ENCODE measurements around the gene PXDN.

The PXDN gene

DNA sequence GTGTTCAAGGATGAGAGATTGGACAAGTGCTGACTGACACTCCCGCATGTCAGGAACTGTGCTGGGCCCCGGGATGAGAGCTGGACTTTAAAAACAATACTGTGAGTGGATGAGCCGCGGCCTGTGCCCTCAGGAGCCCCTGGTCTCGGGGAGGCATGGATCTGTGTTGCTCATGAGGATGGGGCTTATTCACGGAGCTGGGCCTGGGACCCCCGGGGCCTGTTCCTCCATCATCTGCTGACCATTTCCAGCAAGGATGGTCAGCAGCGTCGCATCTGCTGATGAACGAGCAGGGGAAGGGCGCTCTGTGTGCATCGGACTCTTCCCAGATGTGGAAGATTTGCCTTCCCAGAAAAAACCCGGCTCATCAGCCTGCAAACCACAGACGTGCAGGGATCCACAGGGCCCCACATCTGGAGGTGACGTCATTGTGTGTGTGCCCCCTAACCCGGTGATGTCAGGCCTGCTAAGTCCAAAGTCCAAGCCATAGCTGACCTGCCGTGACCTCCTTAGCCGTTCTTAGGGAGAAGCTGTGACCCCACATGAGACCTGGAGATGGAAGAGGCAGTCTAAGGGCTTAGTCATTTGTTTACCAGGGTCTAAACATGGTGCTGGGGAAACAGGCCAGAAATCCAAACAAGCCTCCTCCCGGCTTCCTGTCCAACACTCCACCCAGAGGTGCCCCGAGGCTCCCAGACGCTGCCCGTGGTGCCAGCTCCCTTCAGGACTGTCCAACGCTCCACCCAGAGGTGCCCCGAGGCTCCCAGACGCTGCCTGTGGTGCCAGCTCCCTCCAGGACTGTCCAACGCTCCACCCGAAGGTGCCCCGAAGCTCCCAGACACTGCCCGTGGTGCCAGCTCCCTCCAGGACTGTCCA lies 143.9 kb downstream of the PXDN start:
- ChIA-PET CTCF (no interaction called here), POLR2A (interaction anchor here (0.6 kb wide), 1 partner anchor 91 kb away, joined by 4 read pairs; no protein-coding TSS in a partner anchor)
- Histone ChIP-seq H3K27me3 (replicated peaks in 2 of 5; ENCODE audit: control insufficient read depth in 4 of 5, insufficient read depth in 5 of 5, low read length in 4 of 5) (peaks cover 0 to 16% (median under 1%) of the 10 kb centered on the region in 5 experiments), H3K9me3 (ENCODE audit: control extremely low read depth in 1 of 5, control insufficient read depth in 4 of 5, insufficient read depth in 2 of 5, low read depth in 1 of 5, low read length in 4 of 5) (peaks cover 0 to 5% (median 0%) of the 10 kb centered on the region in 5 experiments), H3K4me3 (ENCODE audit: control insufficient read depth in 1 of 7, extremely low read depth in 1 of 7, insufficient read depth in 4 of 7, low read depth in 2 of 7, low read length in 6 of 7) (no peak overlapping the region), H3K36me3 (ENCODE audit: control insufficient read depth in 4 of 4, insufficient read depth in 4 of 4, low read length in 3 of 4) (no peaks in the 10 kb centered on the region), H3K27ac (ENCODE audit: insufficient read depth in 1 of 2, low read depth in 1 of 2, low read length in 2 of 2, poor library complexity in 1 of 2, severe bottlenecking in 2 of 2) (no peak overlapping the region), H3K4me1 (ENCODE audit: control extremely low read depth in 1 of 4, control insufficient read depth in 4 of 4, insufficient read depth in 4 of 4, low read length in 3 of 4) (peaks cover 0 to 6% (median 2%) of the 10 kb centered on the region in 4 experiments)
- WGBS (ENCODE audit: insufficient coverage), result 94% methylated on average over 28 of the region's 29 CpGs
- no peak for DNase-seq

DNA sequence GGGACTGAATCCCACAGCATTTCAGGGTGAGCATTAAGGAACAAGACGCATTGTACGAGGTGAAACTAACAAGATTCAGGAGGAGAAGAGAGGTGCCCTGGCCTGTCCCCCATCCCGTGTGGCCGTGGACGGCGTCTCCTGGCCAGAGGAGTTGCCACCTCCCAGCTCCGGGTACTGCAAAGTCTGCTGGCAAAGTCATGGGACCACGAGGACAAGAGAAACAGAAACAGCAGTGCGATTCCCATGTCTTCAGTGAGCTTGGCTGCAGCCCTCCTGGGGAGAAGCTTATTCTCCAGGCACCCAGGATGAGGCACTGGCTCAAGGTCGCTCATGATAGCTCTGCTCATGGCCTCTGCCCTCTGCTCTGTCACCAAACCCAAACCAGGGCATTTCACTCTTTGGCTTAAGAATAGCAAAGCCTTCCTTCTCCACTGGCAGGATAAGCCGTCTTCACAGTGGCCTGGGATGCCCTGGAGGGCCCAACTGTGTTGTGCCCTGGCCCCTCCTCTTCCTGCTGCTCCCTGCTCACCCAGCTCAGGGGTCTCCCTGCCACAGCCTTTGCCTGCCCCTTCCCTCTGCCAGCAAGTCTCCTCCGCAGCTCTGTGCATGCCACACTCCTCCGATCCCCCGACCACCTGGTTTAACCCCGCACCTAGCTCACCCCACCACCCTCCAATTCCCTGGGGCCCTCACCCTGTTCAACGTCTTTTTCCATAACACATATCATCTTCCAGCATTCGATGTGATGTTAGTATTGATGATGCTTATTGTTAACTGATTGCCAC lies 144.8 kb downstream of the PXDN start:
- Histone ChIP-seq H3K27ac (ENCODE audit: insufficient read depth in 1 of 2, low read depth in 1 of 2, low read length in 2 of 2, poor library complexity in 1 of 2, severe bottlenecking in 2 of 2) (no peak overlapping the region), H3K4me3 (ENCODE audit: control insufficient read depth in 1 of 7, extremely low read depth in 1 of 7, insufficient read depth in 4 of 7, low read depth in 2 of 7, low read length in 6 of 7) (no peak overlapping the region), H3K27me3 (replicated peaks in 2 of 5; ENCODE audit: control insufficient read depth in 4 of 5, insufficient read depth in 5 of 5, low read length in 4 of 5) (peaks cover 0 to 6% (median 0%) of the 10 kb centered on the region in 5 experiments), H3K36me3 (ENCODE audit: control insufficient read depth in 4 of 4, insufficient read depth in 4 of 4, low read length in 3 of 4) (no peaks in the 10 kb centered on the region), H3K9me3 (ENCODE audit: control extremely low read depth in 1 of 5, control insufficient read depth in 4 of 5, insufficient read depth in 2 of 5, low read depth in 1 of 5, low read length in 4 of 5) (peaks cover 0 to 5% (median 0%) of the 10 kb centered on the region in 5 experiments), H3K4me1 (ENCODE audit: control extremely low read depth in 1 of 4, control insufficient read depth in 4 of 4, insufficient read depth in 4 of 4, low read length in 3 of 4) (no peaks in the 10 kb centered on the region)
- 96% methylated on average over 14 of the region's 17 CpGs for WGBS (ENCODE audit: insufficient coverage)
- no peak for DNase-seq
- CTCF ChIA-PET, result no interaction called here
- POLR2A ChIA-PET, result interaction anchor here (0.6 kb wide), 1 partner anchor 92 kb away, joined by 4 read pairs; no protein-coding TSS in a partner anchor

DNA sequence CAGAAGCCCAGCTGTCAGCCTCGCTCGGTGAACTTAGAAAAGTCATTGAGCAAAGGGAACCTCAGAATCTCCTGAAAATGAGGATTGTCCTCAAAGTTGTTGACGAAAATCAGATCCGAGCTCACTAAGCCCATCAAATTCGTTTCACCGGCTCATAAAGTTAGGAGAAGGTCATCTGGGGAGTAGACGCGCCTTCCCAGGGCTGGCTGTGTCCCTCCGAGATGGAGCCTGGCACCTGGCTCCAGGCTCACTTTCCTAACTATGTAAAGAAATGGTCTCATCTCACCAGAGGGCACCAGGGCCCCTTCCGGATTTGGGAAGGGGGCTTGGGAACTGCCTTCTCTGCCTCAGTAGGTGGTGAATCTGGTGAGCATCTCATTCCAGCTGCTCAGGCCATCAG lies 145.5 kb downstream of the PXDN start:
- no peak overlapping the region for H3K4me3 ChIP-seq (ENCODE audit: control insufficient read depth in 1 of 7, extremely low read depth in 1 of 7, insufficient read depth in 4 of 7, low read depth in 2 of 7, low read length in 6 of 7)
- no peaks in the 10 kb centered on the region for H3K36me3 ChIP-seq (ENCODE audit: control insufficient read depth in 4 of 4, insufficient read depth in 4 of 4, low read length in 3 of 4)
- H3K9me3 ChIP-seq (ENCODE audit: control extremely low read depth in 1 of 5, control insufficient read depth in 4 of 5, insufficient read depth in 2 of 5, low read depth in 1 of 5, low read length in 4 of 5), result peaks cover 0 to 5% (median 0%) of the 10 kb centered on the region in 5 experiments
- no peaks in the 10 kb centered on the region for H3K4me1 ChIP-seq (ENCODE audit: control extremely low read depth in 1 of 4, control insufficient read depth in 4 of 4, insufficient read depth in 4 of 4, low read length in 3 of 4)
- no peak for DNase-seq
- CTCF ChIA-PET, result interaction anchor here (1.1 kb wide), 1 partner anchor 47 kb away, joined by 3 read pairs; no protein-coding TSS in a partner anchor
- 97% methylated on average over 10 of the region's 10 CpGs for WGBS (ENCODE audit: insufficient coverage)
- POLR2A ChIA-PET, result no interaction called here
- peaks cover 0 to 2% (median 0%) of the 10 kb centered on the region in 5 experiments for H3K27me3 ChIP-seq (replicated peaks in 2 of 5; ENCODE audit: control insufficient read depth in 4 of 5, insufficient read depth in 5 of 5, low read length in 4 of 5)
- no peak overlapping the region for H3K27ac ChIP-seq (ENCODE audit: insufficient read depth in 1 of 2, low read depth in 1 of 2, low read length in 2 of 2, poor library complexity in 1 of 2, severe bottlenecking in 2 of 2)

DNA sequence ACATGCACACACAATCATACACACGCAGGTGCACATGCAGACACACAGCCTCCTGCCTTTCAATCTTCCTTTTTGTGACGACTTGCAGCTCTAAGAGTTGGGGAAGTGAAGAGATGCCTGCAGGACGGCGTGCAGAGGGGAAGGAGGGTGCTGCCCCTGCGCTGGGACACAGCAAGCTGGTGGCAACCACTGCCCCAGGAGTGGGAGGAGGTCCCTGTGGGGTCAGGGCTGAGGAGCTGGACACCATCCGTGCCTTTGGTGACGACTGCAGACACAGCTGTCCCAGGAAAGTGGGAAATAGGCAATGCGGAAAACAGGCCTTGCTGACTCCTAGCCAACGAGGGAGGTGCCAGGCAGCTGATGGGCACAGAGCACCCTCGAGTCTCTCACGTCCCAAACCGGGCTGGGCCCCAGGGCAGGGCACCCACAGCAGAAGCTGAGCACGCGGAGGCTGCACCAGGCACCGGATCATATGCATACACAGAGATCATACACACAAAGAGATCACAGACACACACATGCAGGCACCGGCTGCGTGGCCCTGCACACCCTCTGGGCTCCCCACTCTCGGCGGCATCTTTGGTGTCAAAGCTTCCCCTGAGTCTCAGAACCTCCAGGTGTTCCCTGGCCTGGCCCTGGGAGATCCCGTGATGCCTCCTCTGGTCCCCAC lies 146.1 kb downstream of the PXDN start:
- Histone ChIP-seq H3K27ac (ENCODE audit: insufficient read depth in 1 of 2, low read depth in 1 of 2, low read length in 2 of 2, poor library complexity in 1 of 2, severe bottlenecking in 2 of 2) (no peak overlapping the region), H3K4me3 (ENCODE audit: control insufficient read depth in 1 of 7, extremely low read depth in 1 of 7, insufficient read depth in 4 of 7, low read depth in 2 of 7, low read length in 6 of 7) (no peak overlapping the region), H3K36me3 (ENCODE audit: control insufficient read depth in 4 of 4, insufficient read depth in 4 of 4, low read length in 3 of 4) (no peaks in the 10 kb centered on the region), H3K27me3 (replicated peaks in 2 of 5; ENCODE audit: control insufficient read depth in 4 of 5, insufficient read depth in 5 of 5, low read length in 4 of 5) (peaks cover 0 to 2% (median 0%) of the 10 kb centered on the region in 5 experiments), H3K9me3 (ENCODE audit: control extremely low read depth in 1 of 5, control insufficient read depth in 4 of 5, insufficient read depth in 2 of 5, low read depth in 1 of 5, low read length in 4 of 5) (peaks cover 0 to 5% (median 0%) of the 10 kb centered on the region in 5 experiments), H3K4me1 (ENCODE audit: control extremely low read depth in 1 of 4, control insufficient read depth in 4 of 4, insufficient read depth in 4 of 4, low read length in 3 of 4) (no peaks in the 10 kb centered on the region)
- WGBS (ENCODE audit: insufficient coverage), result 83% methylated on average over 19 of the region's 20 CpGs
- DNase-seq, result no peak
- POLR2A ChIA-PET, result no interaction called here
- CTCF ChIA-PET, result interaction anchor here (1.1 kb wide), 1 partner anchor 47 kb away, joined by 3 read pairs; no protein-coding TSS in a partner anchor

DNA sequence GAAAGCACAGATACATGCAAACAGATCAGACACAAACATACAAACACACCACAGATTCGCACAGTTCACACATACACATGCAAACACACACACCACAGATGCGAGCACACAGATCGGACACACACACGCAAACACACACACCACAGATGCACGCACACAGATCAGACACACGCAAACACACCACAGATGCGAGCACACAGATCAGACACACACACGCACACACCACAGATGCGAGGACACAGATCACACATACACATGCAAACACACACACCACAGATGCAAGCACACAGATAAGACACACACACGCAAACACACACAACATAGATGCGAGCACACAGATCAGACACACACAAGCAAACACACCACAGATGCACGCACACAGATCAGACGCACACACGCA lies 149.0 kb downstream of the PXDN start:
- POLR2A ChIA-PET, result no interaction called here
- CTCF ChIA-PET, result no interaction called here
- Histone ChIP-seq H3K27ac (ENCODE audit: insufficient read depth in 1 of 2, low read depth in 1 of 2, low read length in 2 of 2, poor library complexity in 1 of 2, severe bottlenecking in 2 of 2) (no peak overlapping the region), H3K4me3 (ENCODE audit: control insufficient read depth in 1 of 7, extremely low read depth in 1 of 7, insufficient read depth in 4 of 7, low read depth in 2 of 7, low read length in 6 of 7) (no peak overlapping the region), H3K4me1 (ENCODE audit: control extremely low read depth in 1 of 4, control insufficient read depth in 4 of 4, insufficient read depth in 4 of 4, low read length in 3 of 4) (no peaks in the 10 kb centered on the region), H3K9me3 (ENCODE audit: control extremely low read depth in 1 of 5, control insufficient read depth in 4 of 5, insufficient read depth in 2 of 5, low read depth in 1 of 5, low read length in 4 of 5) (peaks cover 0 to 5% (median 0%) of the 10 kb centered on the region in 5 experiments), H3K27me3 (replicated peaks in 2 of 5; ENCODE audit: control insufficient read depth in 4 of 5, insufficient read depth in 5 of 5, low read length in 4 of 5) (peaks cover 0 to 24% (median 7%) of the 10 kb centered on the region in 5 experiments), H3K36me3 (ENCODE audit: control insufficient read depth in 4 of 4, insufficient read depth in 4 of 4, low read length in 3 of 4) (no peaks in the 10 kb centered on the region)
- DNase-seq, result no peak
- WGBS (ENCODE audit: insufficient coverage), result 94% methylated on average over 12 of the region's 14 CpGs

DNA sequence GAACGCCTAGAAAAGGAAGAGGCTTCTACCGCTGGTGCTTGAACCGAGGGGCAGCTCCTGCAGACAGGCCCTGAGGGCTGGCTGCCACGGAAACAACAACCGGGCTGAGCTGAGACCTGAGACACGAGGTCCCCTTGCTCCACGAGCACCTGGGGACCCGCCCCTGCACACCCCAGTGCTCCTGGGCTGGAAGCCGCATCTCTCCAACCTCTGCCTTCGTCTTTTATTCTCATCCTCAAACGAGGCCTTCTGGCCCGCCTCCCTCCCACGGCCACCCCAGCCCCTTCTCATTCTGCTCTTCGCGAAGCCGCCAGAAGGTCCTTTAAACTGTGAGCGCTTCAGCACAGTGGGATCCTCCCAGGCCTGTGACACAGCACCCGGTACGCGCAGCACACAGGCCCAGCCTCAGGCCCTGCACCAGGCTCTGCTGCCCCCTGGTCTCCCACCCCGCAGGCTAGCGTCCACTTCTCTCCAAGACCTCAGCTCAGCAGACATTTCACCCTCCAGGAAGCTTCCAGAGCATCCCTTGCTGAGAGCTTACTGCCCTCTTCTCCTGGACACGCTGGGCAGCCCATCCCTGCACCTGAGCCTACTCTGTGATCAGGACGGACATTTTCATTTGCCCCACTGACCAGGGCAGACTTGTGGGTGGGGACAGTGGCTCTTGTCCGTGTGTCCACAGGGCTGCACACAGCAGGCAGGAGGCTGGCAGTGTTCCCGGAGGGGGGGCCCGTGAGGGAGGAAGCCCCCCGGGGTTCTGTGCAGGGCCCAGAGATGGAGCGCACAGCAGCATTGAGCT lies 149.7 kb downstream of the PXDN start:
- 89% methylated on average over 26 of the region's 29 CpGs for WGBS (ENCODE audit: insufficient coverage)
- H3K4me3 ChIP-seq (ENCODE audit: control insufficient read depth in 1 of 7, extremely low read depth in 1 of 7, insufficient read depth in 4 of 7, low read depth in 2 of 7, low read length in 6 of 7), result no peak overlapping the region
- no peak overlapping the region for H3K27ac ChIP-seq (ENCODE audit: insufficient read depth in 1 of 2, low read depth in 1 of 2, low read length in 2 of 2, poor library complexity in 1 of 2, severe bottlenecking in 2 of 2)
- no peak for DNase-seq
- no peaks in the 10 kb centered on the region for H3K36me3 ChIP-seq (ENCODE audit: control insufficient read depth in 4 of 4, insufficient read depth in 4 of 4, low read length in 3 of 4)
- no peaks in the 10 kb centered on the region for H3K4me1 ChIP-seq (ENCODE audit: control extremely low read depth in 1 of 4, control insufficient read depth in 4 of 4, insufficient read depth in 4 of 4, low read length in 3 of 4)
- ChIA-PET CTCF (no interaction called here), POLR2A (no interaction called here)
- peaks cover 0 to 31% (median 7%) of the 10 kb centered on the region in 5 experiments for H3K27me3 ChIP-seq (replicated peaks in 2 of 5; ENCODE audit: control insufficient read depth in 4 of 5, insufficient read depth in 5 of 5, low read length in 4 of 5)
- H3K9me3 ChIP-seq (ENCODE audit: control extremely low read depth in 1 of 5, control insufficient read depth in 4 of 5, insufficient read depth in 2 of 5, low read depth in 1 of 5, low read length in 4 of 5), result peaks cover 0 to 5% (median 0%) of the 10 kb centered on the region in 5 experiments

All from common myeloid progenitor, CD34-positive (primary cell).